Neural cell (in vitro differentiated cells): ENCODE results near the gene FOXK1. TPM values are rescaled to one million over a fixed set of nuclear protein-coding genes. Genes with fewer than 3 reads are reported as not detected.

Experiments used
- H2AFZ ChIP-seq: fragments of 200-600, 300-800 bp; sonication (generic), shearing (Covaris generic); 2 replicates; pipeline ENCODE4 v1.6.0; 2014; ENCODE audit warnings: low read depth, mild to moderate bottlenecking, antibody characterized with exemption, low read length, moderate library complexity
- H3F3A ChIP-seq: fragments of 200-600 bp; shearing (Covaris generic); 2 replicates; pipeline ENCODE4 v1.6.1; 2016; ENCODE audit warnings: mild to moderate bottlenecking, moderate library complexity, mixed read lengths, antibody characterized with exemption, low read length; ENCODE audit not compliant: insufficient read depth, poor library complexity, severe bottlenecking
- H3K27ac ChIP-seq: fragments of 200-600, 300-800 bp; sonication (generic), shearing (Covaris generic); 2 replicates; pipeline ENCODE4 v1.5.1; 2014; ENCODE audit warnings: mild to moderate bottlenecking, low read length, moderate library complexity
- H3K27me3 ChIP-seq: fragments of 300-800, 200-600 bp; sonication (generic), shearing (Covaris generic); 2 replicates; pipeline ENCODE4 v1.6.0; 2014; ENCODE audit warnings: mild to moderate bottlenecking, low read depth, low read length, moderate library complexity; ENCODE audit not compliant: insufficient read depth
- H3K36me3 ChIP-seq: fragments of 300-800, 200-600 bp; sonication (generic), shearing (Covaris generic); 2 replicates; pipeline ENCODE4 v1.5.1; 2014; ENCODE audit warnings: mild to moderate bottlenecking, antibody characterized with exemption, low read length, moderate library complexity; ENCODE audit not compliant: insufficient read depth
- H3K4me2 ChIP-seq: fragments of 300-800, 200-600 bp; sonication (generic), shearing (Covaris generic); 2 replicates; pipeline ENCODE4 v1.6.0; 2014; ENCODE audit warnings: mild to moderate bottlenecking, low read length
- H3K4me3 ChIP-seq: fragments of 300-800, 200-600 bp; sonication (generic), shearing (Covaris generic); 2 replicates; pipeline ENCODE4 v1.5.1; 2014; ENCODE audit warnings: mild to moderate bottlenecking, low read length, moderate library complexity
- H3K79me2 ChIP-seq: fragments of 200-600 bp; shearing (Covaris generic); replicated peaks from 2 replicates; pipeline ENCODE4 v1.6.0; 2014; ENCODE audit warnings: mild to moderate bottlenecking, low read length, moderate library complexity; ENCODE audit not compliant: insufficient read depth
- H3K9ac ChIP-seq: fragments of 300-800, 200-600 bp; sonication (generic), shearing (Covaris generic); 2 replicates; pipeline ENCODE4 v1.6.1; 2016; ENCODE audit warnings: mild to moderate bottlenecking, low read length, mixed read lengths
- H3K9me2 ChIP-seq: fragments of 200-600 bp; shearing (Covaris generic); 2 replicates; pipeline ENCODE4 v1.6.1; 2016; ENCODE audit warnings: mild to moderate bottlenecking, low read length, mixed read lengths; ENCODE audit not compliant: insufficient read depth
- H3K9me3 ChIP-seq: fragments of 200-600, 300-800 bp; sonication (generic), shearing (Covaris generic); 2 replicates; pipeline ENCODE4 v1.6.1; 2016; ENCODE audit warnings: mild to moderate bottlenecking, mixed run types, low read length, moderate library complexity, mixed read lengths
- H4K20me1 ChIP-seq: fragments of 200-600 bp; shearing (Covaris generic); 2 replicates; pipeline ENCODE4 v1.6.1; 2016; ENCODE audit warnings: mild to moderate bottlenecking, mixed run types; ENCODE audit not compliant: insufficient read depth
- EP300 ChIP-seq: fragments of 450-650 bp; conservative IDR thresholded peaks from 2 replicates; pipeline ENCODE4 v1.6.1; 2014; ENCODE audit warnings: antibody characterized with exemption, mild to moderate bottlenecking, moderate library complexity; ENCODE audit not compliant: poor library complexity, severe bottlenecking
- EZH2 ChIP-seq: fragments of 200-600, 300-800 bp; shearing (Covaris generic), sonication (generic); IDR thresholded peaks from 2 replicates; pipeline ENCODE4 v1.6.1; 2014; ENCODE audit warnings: antibody characterized with exemption, low read length, borderline replicate concordance, mild to moderate bottlenecking; ENCODE audit not compliant: insufficient read depth, poor library complexity, severe bottlenecking
- MXI1 ChIP-seq: fragments of 450-650 bp; conservative IDR thresholded peaks from 2 replicates; pipeline ENCODE4 v1.6.1; 2014; ENCODE audit warnings: antibody characterized with exemption, mild to moderate bottlenecking; ENCODE audit not compliant: poor library complexity, severe bottlenecking
- POLR2AphosphoS5 ChIP-seq: IDR thresholded peaks from 2 replicates; pipeline ENCODE4 v1.6.1; 2012
- RAD21 ChIP-seq: fragments of 450-650 bp; conservative IDR thresholded peaks from 2 replicates; pipeline ENCODE4 v1.6.1; 2014; ENCODE audit warnings: antibody characterized with exemption, mild to moderate bottlenecking, moderate library complexity
- SMC3 ChIP-seq: fragments of 450-650 bp; conservative IDR thresholded peaks from 2 replicates; pipeline ENCODE4 v1.6.1; 2014; ENCODE audit warnings: antibody characterized with exemption, mild to moderate bottlenecking, moderate library complexity; ENCODE audit not compliant: poor library complexity
- TAF1 ChIP-seq: IDR thresholded peaks from 2 replicates; pipeline ENCODE4 v1.6.1; 2012; ENCODE audit warnings: low read depth
- polyA plus RNA-seq: library from polyadenylated mRNA; depleted of rRNA; stranded (reverse); fragments of >200 nt; gene quantifications from 2 replicates; pipeline ENCODE4 v1.2.3, GENCODE V29; 2014
- TF ChIP-seq, protein P1 (sequence below): IDR thresholded peaks from 2 replicates; pipeline ENCODE4 v1.6.1; 2012; ENCODE audit warnings: borderline replicate concordance
- TF ChIP-seq, protein P2 (sequence below): fragments of 450-650 bp; IDR thresholded peaks from 2 replicates; pipeline ENCODE4 v1.5.1; 2014; ENCODE audit warnings: antibody characterized with exemption, mild to moderate bottlenecking, moderate library complexity; ENCODE audit not compliant: poor library complexity, severe bottlenecking

FOXK1 gene
- polyA plus RNA-seq, 1 donor from 2014 or later: 7.4 TPM

- no peaks in the 10 kb centered on the region for H3K36me3 ChIP-seq
- no peak overlapping the region for H3K9ac ChIP-seq
- TF ChIP-seq, protein P1, sequence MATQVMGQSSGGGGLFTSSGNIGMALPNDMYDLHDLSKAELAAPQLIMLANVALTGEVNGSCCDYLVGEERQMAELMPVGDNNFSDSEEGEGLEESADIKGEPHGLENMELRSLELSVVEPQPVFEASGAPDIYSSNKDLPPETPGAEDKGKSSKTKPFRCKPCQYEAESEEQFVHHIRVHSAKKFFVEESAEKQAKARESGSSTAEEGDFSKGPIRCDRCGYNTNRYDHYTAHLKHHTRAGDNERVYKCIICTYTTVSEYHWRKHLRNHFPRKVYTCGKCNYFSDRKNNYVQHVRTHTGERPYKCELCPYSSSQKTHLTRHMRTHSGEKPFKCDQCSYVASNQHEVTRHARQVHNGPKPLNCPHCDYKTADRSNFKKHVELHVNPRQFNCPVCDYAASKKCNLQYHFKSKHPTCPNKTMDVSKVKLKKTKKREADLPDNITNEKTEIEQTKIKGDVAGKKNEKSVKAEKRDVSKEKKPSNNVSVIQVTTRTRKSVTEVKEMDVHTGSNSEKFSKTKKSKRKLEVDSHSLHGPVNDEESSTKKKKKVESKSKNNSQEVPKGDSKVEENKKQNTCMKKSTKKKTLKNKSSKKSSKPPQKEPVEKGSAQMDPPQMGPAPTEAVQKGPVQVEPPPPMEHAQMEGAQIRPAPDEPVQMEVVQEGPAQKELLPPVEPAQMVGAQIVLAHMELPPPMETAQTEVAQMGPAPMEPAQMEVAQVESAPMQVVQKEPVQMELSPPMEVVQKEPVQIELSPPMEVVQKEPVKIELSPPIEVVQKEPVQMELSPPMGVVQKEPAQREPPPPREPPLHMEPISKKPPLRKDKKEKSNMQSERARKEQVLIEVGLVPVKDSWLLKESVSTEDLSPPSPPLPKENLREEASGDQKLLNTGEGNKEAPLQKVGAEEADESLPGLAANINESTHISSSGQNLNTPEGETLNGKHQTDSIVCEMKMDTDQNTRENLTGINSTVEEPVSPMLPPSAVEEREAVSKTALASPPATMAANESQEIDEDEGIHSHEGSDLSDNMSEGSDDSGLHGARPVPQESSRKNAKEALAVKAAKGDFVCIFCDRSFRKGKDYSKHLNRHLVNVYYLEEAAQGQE: no peak
- no peak for TF ChIP-seq SMC3
- TF ChIP-seq EZH2: no peak
- no peak for TF ChIP-seq TAF1
- no peak for TF ChIP-seq MXI1
- TF ChIP-seq EP300: no peak
- no peak for TF ChIP-seq RAD21
- TF ChIP-seq, protein P2, sequence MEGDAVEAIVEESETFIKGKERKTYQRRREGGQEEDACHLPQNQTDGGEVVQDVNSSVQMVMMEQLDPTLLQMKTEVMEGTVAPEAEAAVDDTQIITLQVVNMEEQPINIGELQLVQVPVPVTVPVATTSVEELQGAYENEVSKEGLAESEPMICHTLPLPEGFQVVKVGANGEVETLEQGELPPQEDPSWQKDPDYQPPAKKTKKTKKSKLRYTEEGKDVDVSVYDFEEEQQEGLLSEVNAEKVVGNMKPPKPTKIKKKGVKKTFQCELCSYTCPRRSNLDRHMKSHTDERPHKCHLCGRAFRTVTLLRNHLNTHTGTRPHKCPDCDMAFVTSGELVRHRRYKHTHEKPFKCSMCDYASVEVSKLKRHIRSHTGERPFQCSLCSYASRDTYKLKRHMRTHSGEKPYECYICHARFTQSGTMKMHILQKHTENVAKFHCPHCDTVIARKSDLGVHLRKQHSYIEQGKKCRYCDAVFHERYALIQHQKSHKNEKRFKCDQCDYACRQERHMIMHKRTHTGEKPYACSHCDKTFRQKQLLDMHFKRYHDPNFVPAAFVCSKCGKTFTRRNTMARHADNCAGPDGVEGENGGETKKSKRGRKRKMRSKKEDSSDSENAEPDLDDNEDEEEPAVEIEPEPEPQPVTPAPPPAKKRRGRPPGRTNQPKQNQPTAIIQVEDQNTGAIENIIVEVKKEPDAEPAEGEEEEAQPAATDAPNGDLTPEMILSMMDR: no peak
- no peak for TF ChIP-seq POLR2AphosphoS5
- no peak overlapping the region for H3K4me3 ChIP-seq
- H3F3A ChIP-seq: no peaks in the 10 kb centered on the region
- no peak overlapping the region for H2AFZ ChIP-seq
- H3K9me3 ChIP-seq: no peaks in the 10 kb centered on the region
- H4K20me1 ChIP-seq: no peaks in the 10 kb centered on the region
- H3K9me2 ChIP-seq: no peaks in the 10 kb centered on the region
- H3K27me3 ChIP-seq: no peaks in the 10 kb centered on the region
- H3K27ac ChIP-seq: no peak overlapping the region
- no peaks in the 10 kb centered on the region for H3K79me2 ChIP-seq
- H3K4me2 ChIP-seq: no peak overlapping the region
Measured at GRCh38 chr7:4805984-4806300, 123.8 kb downstream of the FOXK1 start.

GRCh38 chr7:4806983-4807597 lies 125.0 kb downstream of the FOXK1 start:
- no peak overlapping the region for H3K27ac ChIP-seq
- no peak overlapping the region for H2AFZ ChIP-seq
- H3K4me2 ChIP-seq: no peak overlapping the region
- no peaks in the 10 kb centered on the region for H3K9me3 ChIP-seq
- no peaks in the 10 kb centered on the region for H3K27me3 ChIP-seq
- H3K36me3 ChIP-seq: no peaks in the 10 kb centered on the region
- no peaks in the 10 kb centered on the region for H3F3A ChIP-seq
- TF ChIP-seq, protein P2: no peak
- no peak for TF ChIP-seq RAD21
- TF ChIP-seq EP300: no peak
- no peak for TF ChIP-seq MXI1
- no peak for TF ChIP-seq SMC3
- no peak for TF ChIP-seq EZH2
- no peak for TF ChIP-seq TAF1
- TF ChIP-seq, protein P1: no peak
- no peak for TF ChIP-seq POLR2AphosphoS5
- no peaks in the 10 kb centered on the region for H3K79me2 ChIP-seq
- H4K20me1 ChIP-seq: no peaks in the 10 kb centered on the region
- no peak overlapping the region for H3K9ac ChIP-seq
- no peak overlapping the region for H3K4me3 ChIP-seq
- no peaks in the 10 kb centered on the region for H3K9me2 ChIP-seq
